GM10266 (cell line): ENCODE measurements around the gene SIN3B.
"Not testable (repeated sequence)": the region's sequence is repeated elsewhere in the genome, so short reads cannot be mapped to it uniquely, and the experiment has no call there.

ENCODE experiments used
- DNase-seq: peaks from one replicate; pipeline ENCODE4 v3.0.0; 2012; ENCODE audit errors: extremely low spot score
- TF ChIP-seq, protein P1 (sequence below): IDR thresholded peaks from 2 replicates; pipeline ENCODE4 v1.5.1; 2012; ENCODE audit warnings: mild to moderate bottlenecking, low read depth; ENCODE audit not compliant: control insufficient read depth, insufficient read depth; ENCODE audit errors: missing control alignments

The SIN3B gene

DNA sequence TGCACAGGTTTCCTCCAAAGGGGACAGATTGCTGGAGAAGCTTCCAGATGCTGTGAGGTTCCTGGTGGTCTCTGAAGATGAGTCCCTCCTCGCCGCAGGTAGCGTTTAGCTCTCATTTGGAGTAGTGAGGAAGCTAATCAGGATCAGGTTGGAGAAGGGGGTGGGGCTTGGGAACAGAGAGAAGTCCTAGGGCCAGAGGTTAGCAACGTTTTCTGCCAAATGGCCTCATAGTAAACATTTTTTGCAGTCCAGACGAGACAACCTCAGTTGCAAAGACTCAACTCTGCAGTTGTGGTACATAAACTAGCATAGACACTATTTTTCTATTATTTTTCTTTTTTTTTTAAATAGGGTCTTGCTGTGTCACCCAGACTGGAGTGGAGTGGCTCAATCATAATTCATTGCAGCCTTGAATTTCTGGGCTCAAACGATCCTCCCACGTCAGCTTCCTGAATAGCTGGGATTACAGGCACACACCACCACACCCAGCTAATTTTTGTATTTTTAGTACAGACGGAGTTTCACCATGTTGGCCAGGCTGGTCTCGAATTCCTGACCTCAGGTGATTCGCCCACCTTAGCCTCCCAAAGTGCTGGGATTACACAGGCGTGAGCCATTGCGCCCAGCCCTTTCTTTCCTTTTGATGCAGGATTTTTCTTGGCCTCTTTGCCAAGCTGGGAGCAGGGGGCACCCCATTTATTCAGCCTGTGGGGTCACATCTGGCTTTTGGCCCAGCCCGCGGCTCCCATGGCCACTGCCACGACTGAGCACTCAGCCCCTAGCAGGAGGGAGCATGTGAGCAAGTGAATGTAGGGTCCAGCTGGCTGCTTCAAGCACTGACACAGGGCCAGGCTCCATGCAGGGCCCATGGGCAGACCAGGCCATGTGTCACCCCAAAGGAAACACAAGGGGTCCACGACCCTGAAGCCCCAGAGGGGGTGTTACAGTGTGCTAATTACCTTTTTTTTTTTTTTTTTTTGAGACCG lies 34.4 kb upstream of the SIN3B start:
- TF ChIP-seq, protein P1, sequence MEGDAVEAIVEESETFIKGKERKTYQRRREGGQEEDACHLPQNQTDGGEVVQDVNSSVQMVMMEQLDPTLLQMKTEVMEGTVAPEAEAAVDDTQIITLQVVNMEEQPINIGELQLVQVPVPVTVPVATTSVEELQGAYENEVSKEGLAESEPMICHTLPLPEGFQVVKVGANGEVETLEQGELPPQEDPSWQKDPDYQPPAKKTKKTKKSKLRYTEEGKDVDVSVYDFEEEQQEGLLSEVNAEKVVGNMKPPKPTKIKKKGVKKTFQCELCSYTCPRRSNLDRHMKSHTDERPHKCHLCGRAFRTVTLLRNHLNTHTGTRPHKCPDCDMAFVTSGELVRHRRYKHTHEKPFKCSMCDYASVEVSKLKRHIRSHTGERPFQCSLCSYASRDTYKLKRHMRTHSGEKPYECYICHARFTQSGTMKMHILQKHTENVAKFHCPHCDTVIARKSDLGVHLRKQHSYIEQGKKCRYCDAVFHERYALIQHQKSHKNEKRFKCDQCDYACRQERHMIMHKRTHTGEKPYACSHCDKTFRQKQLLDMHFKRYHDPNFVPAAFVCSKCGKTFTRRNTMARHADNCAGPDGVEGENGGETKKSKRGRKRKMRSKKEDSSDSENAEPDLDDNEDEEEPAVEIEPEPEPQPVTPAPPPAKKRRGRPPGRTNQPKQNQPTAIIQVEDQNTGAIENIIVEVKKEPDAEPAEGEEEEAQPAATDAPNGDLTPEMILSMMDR, result no peak
- DNase-seq, result no peak

DNA sequence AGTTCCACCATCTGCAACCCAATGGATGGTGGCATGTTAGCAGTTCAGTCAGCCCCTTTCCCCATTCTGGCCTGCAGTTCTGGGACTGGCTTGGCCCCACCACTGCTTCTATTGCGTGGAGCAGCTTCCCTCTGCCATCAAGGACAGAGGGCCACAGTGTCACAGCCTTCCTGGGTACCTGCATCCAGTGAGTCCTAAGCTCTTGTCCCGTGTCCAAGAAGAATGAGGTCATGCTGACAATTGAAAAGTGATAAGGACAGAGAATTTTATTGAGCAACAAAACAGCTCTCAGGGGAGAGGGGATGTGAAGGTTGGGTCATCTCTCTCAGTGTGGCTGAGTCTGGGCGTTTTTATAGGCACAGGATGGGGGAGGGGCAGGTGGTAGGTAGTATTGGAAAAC lies 33.5 kb upstream of the SIN3B start:
- TF ChIP-seq, protein P1, result no peak
- DNase-seq, result no peak

DNA sequence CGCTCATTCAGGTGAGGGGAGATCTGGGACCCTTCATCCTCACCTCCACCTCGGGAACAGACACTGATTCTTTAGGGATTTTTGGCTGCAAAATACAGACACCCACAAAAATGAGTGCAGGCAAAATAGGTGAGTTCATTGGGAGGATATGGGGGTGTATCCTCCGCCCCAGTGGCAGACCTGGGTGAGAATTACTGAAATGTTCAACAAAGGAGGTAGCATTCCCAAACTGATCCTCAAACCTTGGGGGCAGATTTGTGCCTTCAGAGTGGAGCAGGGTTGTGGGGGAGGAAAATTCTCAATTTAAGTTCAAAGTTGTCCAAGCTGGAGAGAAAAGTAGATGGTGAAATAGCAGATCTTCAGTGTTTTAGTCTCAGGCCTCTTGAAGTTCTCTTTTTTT lies 31.3 kb upstream of the SIN3B start:
- DNase-seq, result no peak
- TF ChIP-seq, protein P1, result no peak

DNA sequence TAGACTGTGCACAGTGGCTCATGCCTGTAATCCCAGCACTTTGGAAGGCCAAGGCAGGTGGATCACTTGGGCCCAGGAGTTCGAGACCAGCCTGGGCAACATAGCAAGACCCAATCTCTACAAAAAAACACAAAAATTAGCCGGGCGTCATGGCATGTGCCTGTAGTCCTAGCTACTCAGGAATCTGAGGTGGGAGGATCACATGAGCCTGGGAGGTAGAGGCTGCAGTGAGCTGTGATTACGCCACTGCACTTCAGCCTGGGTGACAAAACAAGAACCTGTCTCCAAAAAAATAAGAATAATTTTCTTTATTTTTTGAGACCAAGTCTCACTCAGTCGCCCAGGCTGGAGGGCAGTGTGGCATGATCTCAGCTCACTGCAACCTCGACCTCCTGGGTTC lies 30.9 kb upstream of the SIN3B start:
- not testable (repeated sequence) for DNase-seq

DNA sequence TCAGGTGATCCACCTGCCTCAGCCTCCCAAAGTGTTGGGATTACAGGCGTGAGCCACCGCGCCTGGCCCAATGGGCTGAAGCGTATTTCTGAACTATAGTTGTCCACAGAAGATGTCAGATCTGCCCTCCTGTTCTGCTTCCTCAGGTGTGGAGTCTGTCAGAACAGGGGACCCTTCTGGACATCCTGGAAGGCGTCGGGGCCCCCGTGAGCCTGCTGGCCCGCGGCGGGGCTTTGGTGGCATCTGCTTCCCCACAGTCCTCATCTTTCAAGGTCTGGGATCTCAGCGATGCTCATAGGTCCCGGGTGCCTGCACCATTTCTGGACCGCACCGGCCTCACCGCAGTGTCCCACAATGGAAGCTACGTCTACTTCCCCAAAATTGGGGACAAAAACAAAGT lies 29.5 kb upstream of the SIN3B start:
- TF ChIP-seq, protein P1, result no peak
- no peak for DNase-seq

DNA sequence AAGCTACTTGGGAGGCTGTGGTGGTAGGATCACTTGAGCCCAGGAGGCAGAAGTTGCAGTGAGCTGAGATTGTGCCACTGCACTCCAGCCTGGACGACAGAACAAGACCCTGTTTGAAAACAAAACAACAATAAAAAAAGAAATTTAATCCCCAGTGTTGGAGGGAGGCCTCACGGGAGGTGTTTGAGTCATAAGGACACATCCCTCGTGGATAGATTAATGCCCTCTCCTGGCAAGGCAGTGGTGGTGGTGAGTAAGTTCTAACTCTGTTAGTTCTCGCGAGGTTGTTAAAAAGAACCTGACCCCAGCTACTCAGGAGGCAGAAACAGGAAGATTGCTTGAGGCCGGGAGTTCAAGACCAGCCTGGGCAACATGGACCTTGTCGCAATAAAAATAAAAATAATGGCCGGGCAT lies 27.6 kb upstream of the SIN3B start:
- TF ChIP-seq, protein P1, result no peak
- DNase-seq, result no peak

DNA sequence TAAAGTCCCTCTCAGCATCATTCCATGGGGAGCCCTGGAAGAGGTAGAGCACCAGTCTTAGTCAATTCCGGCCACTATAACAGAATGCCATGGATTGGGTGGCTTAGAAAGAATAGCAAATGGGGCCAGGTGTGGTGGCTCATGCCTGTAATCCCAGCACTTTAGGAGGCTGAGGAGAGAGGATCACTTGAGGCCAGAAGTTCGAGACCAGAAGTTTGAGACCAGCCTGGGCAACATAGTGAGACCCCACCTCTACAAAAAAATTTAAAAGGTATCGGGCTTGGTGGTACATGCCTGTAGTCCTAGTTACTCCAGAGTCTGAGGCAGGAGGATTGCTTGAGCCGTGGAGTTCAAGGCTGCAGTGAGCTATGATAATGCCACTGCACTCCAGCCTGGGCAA lies 25.0 kb upstream of the SIN3B start:
- DNase-seq, result no peak
- TF ChIP-seq, protein P1, result no peak
